ENCODE data around the gene PPP6C. TPM values are rescaled to one million over a fixed set of nuclear protein-coding genes. Genes with fewer than 3 reads are reported as not detected.

Gene PPP6C
- total and polyA plus RNA-seq, 2 donors (not counting 3 experiments of a cell fraction or from before 2014, with no cell fraction given), result 19.3 to 42.6 TPM

GRCh38 chr9:125125523-125125922, 64.1 kb downstream of the PPP6C start:
- Histone ChIP-seq H3K27me3 (ENCODE audit: control insufficient read depth in 2 of 2, insufficient read depth in 2 of 2, low read length in 2 of 2) (no peaks in the 10 kb centered on the region), H2AFZ (ENCODE audit: low read depth, low read length) (no peak overlapping the region), H3K27ac (ENCODE audit: insufficient read depth, low read depth, low read length) (no peak overlapping the region), H3K9me1 (replicated peaks; ENCODE audit: control insufficient read depth, extremely low read depth, insufficient read depth, low read length) (no peaks in the 10 kb centered on the region), H3K9me3 (replicated peaks; ENCODE audit: control insufficient read depth, insufficient read depth, low read length) (no peaks in the 10 kb centered on the region), H3K4me2 (ENCODE audit: insufficient read depth, low read length) (no peak overlapping the region), H3K4me1 (ENCODE audit: control insufficient read depth, extremely low read depth, insufficient read depth, low read length) (no peaks in the 10 kb centered on the region), H3K79me2 (ENCODE audit: control insufficient read depth, insufficient read depth, low read length) (no peaks in the 10 kb centered on the region), H4K20me1 (replicated peaks; ENCODE audit: control insufficient read depth, extremely low read depth, insufficient read depth, low read length) (no peaks in the 10 kb centered on the region), H3K9ac (replicated peaks; ENCODE audit: extremely low read depth, insufficient read depth, low read length) (no peak overlapping the region), H3K36me3 (ENCODE audit: control insufficient read depth in 2 of 2, extremely low read depth in 1 of 2, insufficient read depth in 2 of 2, low read length in 2 of 2) (no peaks in the 10 kb centered on the region), H3K4me3 (replicated peaks in 1 of 3; ENCODE audit: insufficient read depth in 1 of 3, low read depth in 1 of 3, low read length in 3 of 3) (no peak overlapping the region)
- dilution Hi-C loops (cut with MboI; ENCODE audit: extremely low pct_ligation_motif_present, low sequenced_read_pairs) (no loop called here), intact Hi-C loops (cut with micrococcal nuclease) (no loop called here)
- FAIRE-seq (no peak), DNase-seq (ENCODE audit: low read depth, low spot score) (no peak)
- no TSS peak for BruUV-seq (replicated peaks)
- TF ChIP-seq MAX (IDR thresholded peaks at IDR 0.05; ENCODE audit: insufficient read depth, insufficient read length) (no peak), MYC (IDR thresholded peaks at IDR 0.05; ENCODE audit: low read depth, low read length) (no peak), CTCF (IDR thresholded peaks at IDR 0.05; ENCODE audit: extremely low read depth in 1 of 2, insufficient read depth in 1 of 2, low read depth in 1 of 2, low read length in 2 of 2) (no peak), FOS (IDR thresholded peaks at IDR 0.05; ENCODE audit: borderline replicate concordance, insufficient read depth, low read length) (no peak), GATA2 (IDR thresholded peaks at IDR 0.05; ENCODE audit: insufficient read depth, insufficient read length, low read depth, low read length) (no peak), POLR2AphosphoS5 (IDR thresholded peaks at IDR 0.05; ENCODE audit: insufficient read depth, low read depth, low read length) (no peak), POLR2A (IDR thresholded peaks at IDR 0.05; ENCODE audit: low read depth, low read length) (no peak)
- ChIA-PET POLR2A (no interaction called here), CTCF (interaction anchor here (0.6 to 1.8 kb wide), 5 partner anchors 17 to 616 kb away, joined by 3 to 5 read pairs (median 3); partner anchors contain the start of gene SCAI)
